Stimulated activated CD4-positive, alpha-beta T cell treated with anti-CD3 and anti-CD28 coated beads, Interleukin-4, amount 100 ng/mL, for 48 hours (primary cell): ENCODE measurements around the gene GNA14.
"Not testable (repeated sequence)": the region's sequence is repeated elsewhere in the genome, so short reads cannot be mapped to it uniquely, and the experiment has no call there.

Source experiments
- DNase-seq, 2 donors: peaks; one replicate each; pipeline ENCODE4 v3.0.0-alpha.2; 2020; ENCODE audit warnings: low read depth in 2 of 2

GNA14 gene

GRCh38 chr9:77588271-77588937, 59.7 kb downstream of the GNA14 start:
- DNase-seq, result no peak

- no peak for DNase-seq
These were observed 60.3 kb downstream of the GNA14 start for GRCh38 chr9:77587851-77588250.

DNA sequence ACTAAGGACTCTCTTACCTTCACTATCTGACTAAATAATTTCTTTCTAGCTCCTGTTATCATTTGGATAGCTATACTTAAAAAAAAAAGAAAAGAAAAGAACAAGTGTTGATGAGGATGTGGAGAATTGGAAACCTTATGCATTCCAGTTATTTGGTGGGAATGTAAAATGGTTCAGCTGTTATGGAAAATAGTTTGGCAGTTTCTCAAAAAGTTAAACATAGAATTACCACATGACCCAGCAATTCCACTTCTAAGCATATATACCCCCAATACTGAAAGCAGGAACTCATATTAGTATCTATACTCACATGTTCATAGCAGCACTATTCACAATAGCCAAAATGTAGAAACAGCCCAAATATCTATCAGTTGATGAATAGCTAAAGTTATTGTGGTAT, 61.1 kb downstream of the GNA14 start:
- no peak for DNase-seq

DNA sequence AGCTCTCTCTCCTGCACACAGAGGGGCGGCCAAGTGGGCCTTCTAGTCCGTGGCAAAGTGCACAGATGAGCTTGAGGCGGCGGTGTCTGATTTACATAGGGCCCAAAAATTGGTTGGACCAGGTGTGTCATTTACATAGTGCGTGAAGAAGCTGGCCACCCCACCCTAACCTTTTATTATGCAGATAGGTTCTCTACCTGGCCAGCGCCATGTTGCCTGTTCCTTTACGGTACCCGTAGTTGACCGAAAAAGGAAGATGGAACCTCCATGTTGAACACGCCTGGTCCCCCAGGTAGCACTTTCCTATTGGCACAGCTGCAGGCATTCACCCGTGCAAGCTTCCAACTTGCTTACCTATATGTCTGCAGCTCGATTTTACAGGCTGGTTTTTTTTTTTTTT, 61.5 kb downstream of the GNA14 start:
- no peak for DNase-seq

DNA sequence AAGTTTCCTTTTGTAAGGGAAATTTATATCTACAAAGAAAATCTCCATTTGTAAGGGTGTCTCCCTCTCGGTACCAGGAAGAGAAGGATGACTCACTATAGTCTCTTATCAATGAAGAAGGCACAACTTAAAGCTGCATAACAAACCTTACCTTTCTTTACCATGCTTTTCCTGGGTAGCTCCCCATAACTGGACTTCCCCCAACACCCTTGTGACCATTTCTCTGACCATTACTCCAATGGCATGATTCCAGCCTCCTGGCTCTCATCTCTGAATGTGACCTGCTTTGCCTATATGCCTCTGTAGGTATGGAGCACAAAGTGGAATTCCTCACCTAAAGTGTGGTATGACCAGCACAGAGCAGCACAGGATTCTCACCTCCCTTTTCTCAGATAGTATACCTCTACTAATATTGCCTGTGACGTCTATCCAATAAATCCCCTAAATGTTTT, 62.8 kb downstream of the GNA14 start:
- no peak for DNase-seq

- DNase-seq, result not testable (repeated sequence)
These were observed 63.2 kb downstream of the GNA14 start for GRCh38 chr9:77584927-77585326.

GRCh38 chr9:77582961-77583576, 65.1 kb downstream of the GNA14 start:
- no peak for DNase-seq

DNA sequence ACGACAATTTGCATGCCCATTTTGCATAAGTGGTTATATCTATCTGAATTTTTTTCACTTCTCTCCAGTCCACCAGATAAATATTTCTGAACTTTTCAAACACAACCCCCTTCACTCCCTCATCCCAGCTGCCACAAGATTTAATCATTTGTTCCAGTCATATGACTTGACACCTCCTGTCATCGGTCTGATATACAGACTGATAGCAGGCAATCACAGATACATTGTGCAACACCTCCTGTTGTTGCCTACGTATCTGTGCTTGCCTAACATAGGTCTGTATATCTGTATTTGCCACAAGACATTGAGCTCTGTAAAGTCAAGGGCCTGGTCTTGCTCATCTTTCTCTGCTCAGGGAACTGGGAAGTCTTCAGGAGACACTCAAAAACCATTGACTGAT, 65.6 kb downstream of the GNA14 start:
- no peak for DNase-seq

DNA sequence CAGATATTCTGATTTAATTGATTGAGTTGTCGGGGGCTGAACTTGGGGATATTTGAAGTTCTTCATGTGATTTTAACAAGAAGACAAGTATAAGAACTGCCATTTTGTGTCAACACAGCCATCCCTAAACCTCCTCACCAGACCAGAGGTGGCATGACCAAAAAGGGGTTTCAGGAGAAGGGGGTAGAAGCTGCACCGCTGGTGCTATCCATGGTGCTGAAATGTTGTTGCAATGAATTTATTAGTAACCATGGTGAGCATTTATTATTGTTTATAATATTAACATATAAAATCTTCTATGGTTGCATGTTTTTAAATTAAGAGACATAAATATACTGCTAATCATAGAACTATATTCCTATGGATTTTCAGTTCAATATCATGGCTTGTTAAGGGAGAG, 72.3 kb downstream of the GNA14 start:
- peak in 1 of 2 donors; percentile 4 for DNase-seq

DNA sequence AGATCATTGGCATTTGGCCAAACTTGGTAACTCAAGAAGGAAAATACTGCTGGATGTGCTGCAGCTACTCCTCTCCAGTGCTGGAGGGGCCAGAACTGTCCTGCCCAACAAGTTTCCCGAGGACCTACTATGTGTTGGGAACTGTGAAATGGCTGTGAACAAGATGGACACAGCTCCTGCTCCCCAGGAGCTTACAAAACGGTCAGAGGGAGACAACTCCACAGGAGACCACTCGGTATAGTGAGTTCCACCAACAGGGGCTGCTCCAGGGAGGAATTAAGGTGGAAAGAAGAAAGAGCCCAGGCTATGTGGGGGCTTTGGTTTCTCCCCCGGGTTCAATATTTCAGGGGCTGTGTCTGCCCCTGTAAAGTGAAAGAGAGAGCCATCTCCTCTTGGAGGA, 78.8 kb downstream of the GNA14 start:
- no peak for DNase-seq

DNA sequence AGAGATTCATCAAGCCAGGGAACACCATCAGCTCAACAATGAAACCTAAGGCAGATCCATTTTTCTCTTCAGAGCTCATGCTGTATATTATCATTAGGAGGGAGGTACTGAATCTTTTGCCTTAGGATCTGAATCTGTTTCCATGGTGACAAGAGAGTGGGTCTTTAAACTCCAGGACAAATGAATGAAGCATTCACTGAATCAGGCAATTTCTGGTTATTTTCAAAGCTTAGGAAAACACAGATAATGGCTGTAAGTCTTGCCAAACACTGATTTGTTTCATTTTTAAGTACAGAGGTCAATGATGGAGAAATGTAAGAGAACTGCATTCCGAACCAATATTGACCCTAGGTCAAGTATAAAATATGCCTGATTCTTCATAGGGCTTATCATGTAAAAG, 84.9 kb downstream of the GNA14 start:
- no peak for DNase-seq

DNA sequence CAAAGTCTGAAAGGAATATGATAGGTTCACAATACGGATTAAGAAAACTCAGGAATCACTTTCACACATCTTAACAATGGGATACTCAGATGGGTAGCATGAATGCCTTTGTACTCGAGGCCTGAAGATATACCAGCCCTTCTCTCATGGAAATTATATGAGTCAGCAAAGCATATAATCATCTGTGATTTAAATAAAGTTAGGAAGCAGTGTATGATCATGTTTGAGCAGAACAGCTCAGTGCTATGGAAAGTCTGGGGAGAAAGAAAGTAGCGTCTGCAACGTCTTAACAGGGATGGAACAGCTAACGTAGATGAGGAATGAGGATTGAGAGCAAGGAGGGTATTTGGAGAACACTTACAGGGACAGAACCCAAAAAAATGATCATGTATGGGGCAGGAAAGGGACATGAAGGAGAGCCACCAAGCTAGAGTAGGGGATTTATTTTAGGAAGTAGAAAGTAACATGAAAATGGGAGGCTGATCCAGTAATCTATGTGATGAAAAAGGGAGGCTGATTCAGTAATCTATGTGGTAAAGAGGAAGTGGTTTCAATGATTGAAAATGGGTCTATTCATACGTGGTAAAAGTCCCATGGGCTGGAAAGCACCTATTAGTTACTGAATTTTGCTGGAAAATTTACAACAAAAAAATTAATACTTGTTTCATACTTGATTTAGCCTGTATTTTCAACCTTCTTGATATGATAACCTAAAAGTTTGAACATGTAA, 85.9 kb downstream of the GNA14 start:
- DNase-seq, result no peak

GRCh38 chr9:77561331-77562018, 86.6 kb downstream of the GNA14 start:
- DNase-seq, result no peak

DNA sequence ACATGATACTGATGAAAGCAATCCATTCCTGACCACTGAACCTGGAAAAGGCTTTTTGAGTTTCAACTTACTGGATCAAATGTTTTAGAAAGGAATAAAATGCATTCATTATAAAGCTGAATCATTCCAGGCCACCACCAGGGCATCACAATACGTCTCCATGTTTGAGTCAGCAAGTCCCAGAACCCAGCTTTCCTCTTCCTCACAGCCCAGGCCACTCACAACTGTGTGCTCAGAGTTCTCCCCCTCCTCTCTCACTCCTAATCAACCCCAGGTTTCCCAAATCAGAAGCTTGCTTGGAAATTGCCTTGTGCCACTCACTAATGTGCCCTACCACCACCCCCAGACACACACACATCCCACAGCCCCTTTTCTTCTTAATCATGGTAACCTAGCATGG, 91.7 kb downstream of the GNA14 start:
- DNase-seq, result no peak

GRCh38 chr9:77554586-77555105, 93.5 kb downstream of the GNA14 start:
- DNase-seq, result no peak

- no peak for DNase-seq
These were observed 100.9 kb downstream of the GNA14 start for GRCh38 chr9:77547106-77547730.

GRCh38 chr9:77546376-77546950, 101.7 kb downstream of the GNA14 start:
- DNase-seq, result no peak

GRCh38 chr9:77544546-77544945, 103.6 kb downstream of the GNA14 start:
- no peak for DNase-seq

DNA sequence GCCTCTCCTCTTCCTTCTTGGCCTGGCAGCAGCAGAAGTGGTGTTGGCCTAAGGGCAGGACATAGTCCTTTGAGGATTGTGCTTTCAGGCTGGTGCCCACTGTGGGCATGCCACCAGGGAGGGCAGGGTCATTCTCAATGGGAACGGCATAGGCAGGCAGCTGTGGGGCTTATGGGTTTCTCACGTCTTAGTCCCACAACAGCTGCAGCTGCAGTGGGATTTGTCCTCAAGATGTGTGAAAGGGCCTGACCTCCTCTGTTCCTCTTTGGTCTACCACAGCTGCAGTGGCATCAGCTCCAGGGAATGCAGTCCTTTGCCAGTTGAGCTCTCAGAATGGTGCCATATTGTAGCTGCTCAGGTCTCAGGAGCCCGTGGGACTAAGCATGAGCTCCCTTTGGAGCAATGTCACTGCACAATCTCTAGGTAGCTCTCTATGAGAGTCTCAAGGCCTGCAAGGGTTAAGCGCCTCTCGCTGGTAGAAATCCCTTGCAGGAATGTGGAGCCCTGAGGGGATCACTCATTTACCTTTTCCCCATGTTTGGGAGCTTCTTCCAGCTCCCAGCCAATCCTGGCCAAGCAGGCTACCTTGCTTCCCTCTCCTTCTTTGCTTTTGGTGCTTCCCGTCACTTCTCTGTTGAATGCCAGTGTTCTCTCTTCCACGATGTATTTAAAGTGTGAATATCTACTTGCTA, 104.8 kb downstream of the GNA14 start:
- no peak for DNase-seq

- DNase-seq, result no peak
These were observed 106.5 kb downstream of the GNA14 start for GRCh38 chr9:77541600-77541999.

DNA sequence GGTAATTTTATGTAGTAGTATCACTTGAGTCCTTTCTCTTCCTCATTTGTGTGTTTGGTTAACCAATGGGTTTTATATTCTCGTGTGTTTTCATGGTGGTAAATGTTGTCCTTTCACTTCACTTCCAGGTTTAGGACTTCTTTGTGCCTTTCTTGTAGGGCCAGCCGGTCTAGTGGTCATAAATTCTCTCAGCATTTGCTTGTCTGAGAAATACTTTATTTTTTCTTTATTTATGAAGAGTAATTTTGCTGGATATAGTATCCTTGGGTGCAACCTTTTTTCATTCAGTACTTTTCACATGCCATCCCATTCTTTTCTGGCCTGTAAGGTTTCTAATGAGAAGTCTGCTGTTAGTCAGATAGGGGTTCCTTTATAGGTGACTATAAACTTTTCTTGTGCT, 107.1 kb downstream of the GNA14 start:
- DNase-seq, result no peak
